Fibroblast of skin of left quadriceps (primary cell): ENCODE data around the gene TOP2A.

Experiments used
- DNase-seq, 2 experiments: peaks; one replicate each; pipeline ENCODE4 v3.0.0-alpha.2; 2013; ENCODE audit warnings: low read depth in 2 of 2

TOP2A gene

DNA sequence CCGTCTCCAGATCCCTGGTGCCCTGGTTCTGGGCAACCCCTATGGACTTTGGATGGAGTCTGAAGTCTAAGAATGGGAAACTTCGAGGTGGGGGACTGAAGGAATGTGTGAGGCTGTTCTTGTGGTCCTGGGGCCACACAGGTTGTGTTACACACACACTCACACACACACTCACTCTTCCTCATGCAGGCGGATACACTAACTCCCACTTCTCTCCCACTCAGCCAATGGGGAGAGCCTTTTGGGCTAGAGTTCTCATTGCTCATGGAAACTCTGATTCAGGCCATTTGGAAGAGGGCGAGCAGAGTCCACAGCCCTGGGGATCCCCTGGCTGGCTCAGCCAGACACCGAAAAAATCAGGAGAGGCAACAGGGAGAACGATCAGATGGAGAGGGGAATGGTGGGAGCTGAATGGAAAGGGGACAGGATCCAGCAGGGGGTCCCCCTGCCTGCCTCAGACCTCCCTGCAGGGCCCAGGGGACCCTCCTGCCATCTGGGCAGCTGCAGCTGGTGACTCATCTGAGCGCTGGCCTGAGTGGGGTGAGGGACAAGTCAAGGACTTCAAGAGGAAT is 34.6 kb upstream of the TOP2A start:
- peak; percentile 52 to 59 for DNase-seq

DNA sequence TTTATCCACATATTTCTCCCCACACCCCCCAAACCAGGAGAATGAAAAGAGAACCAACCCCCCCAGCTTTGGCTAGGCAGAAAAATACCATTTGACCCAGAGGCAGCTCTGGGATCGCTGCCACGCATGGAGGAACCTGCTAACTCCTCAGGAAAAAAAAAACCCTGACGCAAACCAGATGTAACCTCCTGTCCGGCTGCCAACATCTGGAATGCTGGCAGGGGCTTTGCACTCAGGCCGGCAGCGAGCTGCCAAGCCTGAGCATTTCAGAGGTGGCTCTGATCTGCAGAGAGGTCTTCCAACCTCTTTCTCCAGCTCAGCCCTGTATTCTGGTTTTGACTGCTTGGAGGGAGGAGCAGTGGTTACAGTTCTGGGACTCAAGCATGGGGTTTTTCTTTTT is 33.7 kb upstream of the TOP2A start:
- peak; percentile 86 to 87 for DNase-seq

DNA sequence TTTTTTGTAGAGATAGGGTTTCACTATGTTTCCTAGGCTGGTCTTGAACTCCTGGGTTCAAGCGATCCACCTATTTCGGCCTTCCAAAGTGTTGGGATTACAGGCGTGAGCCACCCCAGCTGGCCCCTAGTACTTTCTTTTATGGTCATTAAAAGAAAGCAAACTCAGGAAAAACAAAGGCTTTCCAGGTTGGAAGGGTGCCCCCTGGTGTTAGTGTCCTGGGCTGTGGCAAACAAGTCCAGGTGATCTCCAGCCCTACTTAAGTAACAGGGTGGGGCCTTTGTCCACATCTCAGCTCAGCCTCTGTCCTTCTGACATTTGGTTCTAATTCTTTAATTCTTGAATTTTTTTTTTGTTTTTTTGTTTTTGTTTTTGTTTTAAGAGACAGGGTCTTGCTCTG is 32.5 kb upstream of the TOP2A start:
- DNase-seq: no peak

- DNase-seq: no peak
Observed at GRCh38 chr17:40448639-40449261, 31.1 kb upstream of the TOP2A start.

DNA sequence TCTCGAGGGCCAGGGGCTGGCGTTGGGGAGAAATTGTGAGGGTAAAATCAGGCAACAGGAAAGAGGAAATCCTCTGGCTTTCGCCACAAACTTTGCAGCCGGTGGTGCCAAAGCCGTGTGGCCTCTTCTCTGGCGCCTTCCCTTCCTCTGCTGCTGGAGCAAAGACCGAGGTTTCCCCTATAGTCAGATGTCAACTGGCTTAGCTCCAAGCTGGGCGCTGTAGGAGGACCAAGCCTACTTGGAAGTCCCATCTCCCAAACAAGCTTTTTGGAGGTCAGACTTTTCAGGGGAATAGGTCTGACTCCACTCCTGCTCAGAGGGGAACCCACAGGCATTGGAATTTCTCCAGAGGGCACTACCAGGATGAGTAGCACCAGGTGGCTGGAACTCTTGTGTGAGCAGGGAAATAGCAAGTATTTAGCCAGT is 30.5 kb upstream of the TOP2A start:
- no peak for DNase-seq

GRCh38 chr17:40447806-40448205 is 30.1 kb upstream of the TOP2A start:
- no peak for DNase-seq

- no peak for DNase-seq
Observed at GRCh38 chr17:40447148-40447644, 29.5 kb upstream of the TOP2A start.

GRCh38 chr17:40445751-40446468 is 28.2 kb upstream of the TOP2A start:
- no peak for DNase-seq

- no peak for DNase-seq
Observed at GRCh38 chr17:40443988-40444899, 26.5 kb upstream of the TOP2A start.

DNA sequence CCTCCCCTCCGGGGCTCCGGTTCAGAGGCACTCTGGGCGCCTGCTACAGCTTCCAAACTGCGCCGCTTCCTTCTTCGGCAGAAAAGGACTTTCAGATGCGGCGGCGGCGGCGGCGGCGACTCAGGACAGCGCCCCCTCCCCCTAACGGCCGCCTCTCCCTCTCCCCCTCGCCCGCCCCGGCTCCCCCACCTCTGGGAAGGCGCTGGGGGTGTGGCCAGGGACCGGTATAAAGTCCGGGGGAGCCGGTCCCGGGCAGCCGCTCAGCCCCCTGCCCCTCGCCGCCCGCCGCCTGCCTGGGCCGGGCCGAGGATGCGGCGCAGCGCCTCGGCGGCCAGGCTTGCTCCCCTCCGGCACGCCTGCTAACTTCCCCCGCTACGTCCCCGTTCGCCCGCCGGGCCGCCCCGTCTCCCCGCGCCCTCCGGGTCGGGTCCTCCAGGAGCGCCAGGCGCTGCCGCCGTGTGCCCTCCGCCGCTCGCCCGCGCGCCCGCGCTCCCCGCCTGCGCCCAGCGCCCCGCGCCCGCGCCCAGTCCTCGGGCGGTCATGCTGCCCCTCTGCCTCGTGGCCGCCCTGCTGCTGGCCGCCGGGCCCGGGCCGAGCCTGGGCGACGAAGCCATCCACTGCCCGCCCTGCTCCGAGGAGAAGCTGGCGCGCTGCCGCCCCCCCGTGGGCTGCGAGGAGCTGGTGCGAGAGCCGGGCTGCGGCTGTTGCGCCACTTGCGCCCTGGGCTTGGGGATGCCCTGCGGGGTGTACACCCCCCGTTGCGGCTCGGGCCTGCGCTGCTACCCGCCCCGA is 25.7 kb upstream of the TOP2A start, which contains the start of gene IGFBP4:
Gene IGFBP4 (plus strand): TSS at position 255 of the 792 bp plus-strand sequence. CDS start 286 bp downstream, at position 541.
- DNase-seq: peak in 1 of 2 experiments; percentile 43

- no peak for DNase-seq
Observed at GRCh38 chr17:40442392-40443195, 24.9 kb upstream of the TOP2A start.

DNA sequence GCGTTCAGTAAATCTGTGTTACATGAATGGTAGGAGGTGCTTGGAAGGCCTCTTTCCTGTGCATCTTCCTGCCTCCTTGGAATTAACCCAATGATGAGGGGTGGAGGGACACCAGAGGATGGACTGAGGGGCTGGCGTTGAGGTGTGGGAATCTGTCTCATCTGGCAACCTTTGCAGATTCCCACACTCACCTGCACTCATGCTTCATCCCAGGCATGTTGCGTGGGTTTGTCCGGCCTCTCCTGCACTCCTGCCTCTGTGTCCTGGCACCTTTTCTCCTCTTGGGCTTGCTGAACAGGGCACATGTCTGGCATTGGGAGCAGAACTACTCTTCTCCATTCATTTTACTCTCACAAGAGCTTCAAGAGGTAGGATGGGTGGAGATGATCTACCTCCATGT is 22.5 kb upstream of the TOP2A start:
- DNase-seq: no peak

DNA sequence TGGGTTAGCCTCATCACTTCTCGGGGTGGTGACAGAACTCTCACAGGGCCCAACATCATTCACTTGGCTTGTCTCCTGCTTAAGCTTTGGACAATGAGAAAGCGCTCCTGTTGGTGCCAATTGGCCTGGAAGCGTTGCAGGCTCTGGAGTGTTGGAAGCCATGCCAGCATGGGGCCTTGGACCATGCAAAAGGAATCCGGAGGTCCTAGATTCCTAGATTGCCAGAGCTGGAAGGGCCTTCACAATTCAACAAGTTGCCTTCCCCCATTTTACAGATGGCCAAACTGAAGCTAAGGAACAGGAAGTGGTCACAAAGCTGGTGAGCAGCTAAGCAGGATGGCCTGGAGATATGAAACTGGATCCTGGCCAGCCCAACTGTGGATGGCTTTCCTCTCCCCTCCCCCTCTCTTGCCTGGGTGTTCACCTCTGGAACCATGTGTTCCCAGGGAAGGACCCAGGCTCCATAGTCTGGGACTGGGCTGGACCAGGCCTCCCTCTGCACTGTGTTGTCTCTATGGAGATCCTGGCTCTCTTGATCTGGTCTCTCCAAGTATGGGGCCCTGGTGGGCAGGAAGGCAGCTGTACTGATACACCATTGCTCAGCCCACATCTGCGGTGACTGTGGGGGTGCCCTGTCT is 19.5 kb upstream of the TOP2A start:
- no peak for DNase-seq

DNA sequence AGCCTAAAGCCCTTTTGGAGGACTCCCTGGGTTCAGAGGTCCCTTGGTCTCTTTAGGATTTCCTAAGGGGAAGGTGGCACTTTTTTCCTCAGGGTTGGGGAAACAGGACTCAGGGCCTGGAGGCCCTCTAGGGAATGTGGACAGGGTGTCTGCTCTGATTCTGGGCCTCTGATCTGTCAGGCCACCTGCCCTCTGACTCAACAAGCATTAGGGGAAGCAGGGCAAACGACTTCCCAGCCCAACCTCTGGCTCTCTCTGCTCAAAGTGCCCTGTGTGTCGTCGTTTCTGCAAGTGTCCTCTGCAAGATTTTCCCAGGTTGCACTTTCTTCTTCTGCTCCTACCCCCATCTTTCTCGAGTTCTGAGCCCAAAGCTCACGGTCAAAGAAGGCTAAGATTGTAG is 18.9 kb upstream of the TOP2A start:
- DNase-seq: no peak

DNA sequence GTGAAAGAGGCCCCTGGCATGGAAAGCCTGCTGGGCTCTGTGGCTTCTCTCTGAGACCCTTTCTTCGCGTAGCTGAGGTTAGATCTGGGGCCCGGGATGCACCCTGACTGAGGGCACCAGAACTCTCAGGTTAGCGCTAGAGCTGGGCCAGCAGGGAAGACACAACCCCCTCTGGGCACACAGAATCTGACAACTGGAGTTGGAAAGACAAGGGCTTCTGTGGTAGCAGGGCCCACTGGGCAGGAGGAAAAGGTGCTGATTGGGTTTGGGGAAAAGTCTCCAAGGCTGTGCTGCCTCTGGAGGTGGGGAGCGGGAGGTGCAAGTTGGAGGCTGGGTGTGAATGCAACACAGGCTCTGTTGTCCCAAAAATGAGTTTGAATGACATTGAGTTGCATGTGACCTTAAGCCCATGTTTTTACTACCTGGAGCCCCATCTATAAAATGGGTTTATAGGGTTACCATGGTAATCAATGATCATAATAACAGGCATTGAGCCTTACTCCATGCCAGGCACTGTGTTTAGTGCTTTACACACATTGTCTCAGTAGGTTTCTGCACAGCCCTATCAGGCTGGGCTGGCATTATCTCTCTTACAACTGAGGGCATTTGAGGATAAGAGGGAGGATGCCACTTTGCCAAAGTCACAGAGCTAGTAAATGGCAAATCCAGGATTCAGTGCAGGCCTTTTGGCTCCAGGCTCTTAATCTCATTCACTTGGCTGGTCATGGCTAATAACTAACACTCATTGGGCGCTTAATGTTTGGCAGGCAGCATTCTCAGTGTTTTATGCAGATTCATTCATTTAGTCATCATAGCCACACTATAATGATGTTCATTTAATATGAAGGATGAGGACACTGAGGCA is 16.1 kb upstream of the TOP2A start:
- no peak for DNase-seq

GRCh38 chr17:40432864-40433528 is 15.3 kb upstream of the TOP2A start:
- no peak for DNase-seq

- DNase-seq: no peak
Observed at GRCh38 chr17:40431231-40431602, 13.5 kb upstream of the TOP2A start.
